Panc1 (cell line): ENCODE data around the gene RXYLT1. TPM values are rescaled to one million over a fixed set of nuclear protein-coding genes. Genes with fewer than 3 reads are reported as not detected.

Experiments
- ATAC-seq: fragments of 200-7000 bp; cut with Tn5 transposase; 2 replicates; pipeline ENCODE4 v1.9.1; 2020; ENCODE audit warnings: mild to moderate bottlenecking, moderate library complexity
- BruUV-seq: library from RNA; stranded (reverse); fragments of 400-500 nt; replicated peaks from 2 replicates; lab custom pipeline; 2021; lab: Mats Ljungman, UMichigan
- CTCF ChIA-PET: fragments of 300-600 bp; sonication (Branson Sonifier 250); formaldehyde crosslinking; loops from one replicate; lab custom pipeline; 2022; ENCODE audit warnings: antibody characterized with exemption; lab: Charles Lee
- POLR2A ChIA-PET: fragments of 300-600 bp; sonication (Branson Sonifier 250); formaldehyde crosslinking; loops from one replicate; lab custom pipeline; 2022; ENCODE audit warnings: antibody characterized with exemption; lab: Charles Lee
- DNase-seq: peaks from one replicate; pipeline ENCODE4 v3.0.0-alpha.2; 2010; ENCODE audit warnings: low read depth, low spot score
- H3K27ac ChIP-seq: 2 replicates; pipeline ENCODE4 v1.5.1; 2011; ENCODE audit warnings: mild to moderate bottlenecking, low read length, inconsistent platforms
- H3K27me3 ChIP-seq: fragments of 200-500 bp; sonication (Bioruptor generic); 2 replicates; pipeline ENCODE4 v1.6.0; 2014; ENCODE audit warnings: low read length, inconsistent platforms; ENCODE audit not compliant: control insufficient read depth, insufficient read depth
- H3K36me3 ChIP-seq: fragments of 200-500 bp; sonication (Bioruptor generic); 2 replicates; pipeline ENCODE4 v1.5.1; 2014; ENCODE audit warnings: inconsistent platforms, mild to moderate bottlenecking, low read length, moderate library complexity; ENCODE audit not compliant: control insufficient read depth, insufficient read depth
- H3K4me1 ChIP-seq: 2 replicates; pipeline ENCODE4 v1.5.1; 2011; ENCODE audit warnings: inconsistent platforms, mild to moderate bottlenecking, low read length, moderate library complexity; ENCODE audit not compliant: control insufficient read depth, insufficient read depth
- H3K4me3 ChIP-seq, 2 experiments: 2 replicates each; pipeline ENCODE4 v1.5.1; 2011 to 2012; ENCODE audit warnings: low read depth in 2 of 2, low read length in 2 of 2, mild to moderate bottlenecking in 2 of 2, inconsistent platforms in 1 of 2, moderate library complexity in 1 of 2
- H3K9me3 ChIP-seq: fragments of 200-500 bp; sonication (Bioruptor generic); 2 replicates; pipeline ENCODE4 v1.5.1; 2014; ENCODE audit warnings: low read depth, mild to moderate bottlenecking, inconsistent platforms, low read length, moderate library complexity; ENCODE audit not compliant: control insufficient read depth, insufficient read depth
- POLR2AphosphoS5 ChIP-seq: IDR thresholded peaks from 2 replicates; pipeline ENCODE4 v1.6.1; 2012; ENCODE audit warnings: mild to moderate bottlenecking, low read depth, low read length, moderate library complexity
- SIN3A ChIP-seq: IDR thresholded peaks from 2 replicates; pipeline ENCODE4 v1.6.1; 2012; ENCODE audit warnings: low read depth, mild to moderate bottlenecking, low read length, moderate library complexity, borderline replicate concordance; ENCODE audit not compliant: insufficient read depth
- TCF7L2 ChIP-seq: IDR thresholded peaks from 2 replicates; pipeline ENCODE4 v1.6.1; 2011; ENCODE audit warnings: mild to moderate bottlenecking, low read depth, low read length, inconsistent platforms
- in situ Hi-C: cut with HindIII; loops from 2 replicates; pipeline ENCODE4 v1.10.0; 2016; ENCODE audit warnings: low sequenced_read_pairs, low pct_unique_long_range_greater_than_20kb
- intact Hi-C: fragments of 100-400 bp; cut with micrococcal nuclease; formaldehyde crosslinking; loops from one replicate; pipeline ENCODE4 v1.10.0; 2022; ENCODE audit not compliant: unreplicated experiment
- total RNA-seq: library from RNA; stranded (reverse); gene quantifications from one replicate; pipeline ENCODE4 v1.2.1, GENCODE V29; 2021; ENCODE audit not compliant: unreplicated experiment
- TF ChIP-seq, protein P1 (sequence below), 2 experiments: IDR thresholded peaks; 2 replicates each; pipeline ENCODE4 v1.6.1; 2011 to 2012; ENCODE audit warnings: low read depth in 2 of 2, control low read depth in 1 of 2, low read length in 1 of 2, mild to moderate bottlenecking in 1 of 2, moderate library complexity in 1 of 2; ENCODE audit not compliant: insufficient read depth in 1 of 2
- TF ChIP-seq, protein P2 (sequence below): fragments of 450-650 bp; IDR thresholded peaks from 2 replicates; pipeline ENCODE4 v1.5.1; 2017; ENCODE audit warnings: mild to moderate bottlenecking

RXYLT1 gene
- total RNA-seq, 1 experiment from 2014 or later: 20.3 TPM

DNA sequence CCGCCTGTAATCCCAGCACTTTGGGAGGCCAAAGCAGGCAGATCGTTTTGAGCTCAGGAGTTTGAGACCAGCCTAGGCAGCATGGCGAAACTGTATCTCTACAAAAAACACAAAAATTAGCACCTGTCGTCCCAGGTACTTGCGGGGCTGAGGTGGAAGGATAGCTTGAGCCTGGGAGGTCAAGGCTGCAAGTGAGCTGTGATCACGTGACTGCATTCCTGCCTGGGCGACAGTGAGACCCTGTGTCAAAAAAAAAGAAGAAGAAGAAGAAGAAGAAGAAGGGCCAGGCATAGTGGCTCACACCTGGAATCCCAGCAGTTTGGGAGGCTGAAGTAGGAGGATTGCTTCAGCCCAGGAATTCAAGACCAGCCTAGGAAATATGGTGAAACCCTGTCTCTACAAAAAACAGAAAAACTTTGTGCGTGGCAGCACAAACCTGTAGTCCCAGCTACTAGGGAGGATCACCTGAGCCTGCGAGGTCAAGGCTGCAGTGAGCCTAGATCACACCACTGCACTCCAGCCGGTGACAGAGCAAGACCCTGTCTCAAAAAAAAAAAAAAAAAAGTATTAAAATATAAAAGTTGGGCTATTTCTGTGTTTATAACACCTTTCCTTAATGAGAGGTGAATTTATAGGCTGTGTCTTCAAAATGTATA is 15.5 kb downstream of the RXYLT1 start:
- CTCF ChIA-PET: no interaction called here
- Histone ChIP-seq H3K27me3 (no peaks in the 10 kb centered on the region), H3K4me1 (no peaks in the 10 kb centered on the region), H3K9me3 (no peaks in the 10 kb centered on the region), H3K36me3 (no peaks in the 10 kb centered on the region), H3K4me3 (no peak overlapping the region), H3K27ac (no peak overlapping the region)
- in situ Hi-C loops (no loop called here), intact Hi-C loops (no loop called here)
- BruUV-seq: no TSS peak
- no peak for TF ChIP-seq TCF7L2
- TF ChIP-seq, protein P1, sequence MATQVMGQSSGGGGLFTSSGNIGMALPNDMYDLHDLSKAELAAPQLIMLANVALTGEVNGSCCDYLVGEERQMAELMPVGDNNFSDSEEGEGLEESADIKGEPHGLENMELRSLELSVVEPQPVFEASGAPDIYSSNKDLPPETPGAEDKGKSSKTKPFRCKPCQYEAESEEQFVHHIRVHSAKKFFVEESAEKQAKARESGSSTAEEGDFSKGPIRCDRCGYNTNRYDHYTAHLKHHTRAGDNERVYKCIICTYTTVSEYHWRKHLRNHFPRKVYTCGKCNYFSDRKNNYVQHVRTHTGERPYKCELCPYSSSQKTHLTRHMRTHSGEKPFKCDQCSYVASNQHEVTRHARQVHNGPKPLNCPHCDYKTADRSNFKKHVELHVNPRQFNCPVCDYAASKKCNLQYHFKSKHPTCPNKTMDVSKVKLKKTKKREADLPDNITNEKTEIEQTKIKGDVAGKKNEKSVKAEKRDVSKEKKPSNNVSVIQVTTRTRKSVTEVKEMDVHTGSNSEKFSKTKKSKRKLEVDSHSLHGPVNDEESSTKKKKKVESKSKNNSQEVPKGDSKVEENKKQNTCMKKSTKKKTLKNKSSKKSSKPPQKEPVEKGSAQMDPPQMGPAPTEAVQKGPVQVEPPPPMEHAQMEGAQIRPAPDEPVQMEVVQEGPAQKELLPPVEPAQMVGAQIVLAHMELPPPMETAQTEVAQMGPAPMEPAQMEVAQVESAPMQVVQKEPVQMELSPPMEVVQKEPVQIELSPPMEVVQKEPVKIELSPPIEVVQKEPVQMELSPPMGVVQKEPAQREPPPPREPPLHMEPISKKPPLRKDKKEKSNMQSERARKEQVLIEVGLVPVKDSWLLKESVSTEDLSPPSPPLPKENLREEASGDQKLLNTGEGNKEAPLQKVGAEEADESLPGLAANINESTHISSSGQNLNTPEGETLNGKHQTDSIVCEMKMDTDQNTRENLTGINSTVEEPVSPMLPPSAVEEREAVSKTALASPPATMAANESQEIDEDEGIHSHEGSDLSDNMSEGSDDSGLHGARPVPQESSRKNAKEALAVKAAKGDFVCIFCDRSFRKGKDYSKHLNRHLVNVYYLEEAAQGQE (IDR thresholded peaks at IDR 0.05; ENCODE audit: insufficient read depth in 1 of 2, low read depth in 2 of 2, low read length in 1 of 2): no peak
- no peak for ATAC-seq
- POLR2A ChIA-PET: no interaction called here
- no peak for DNase-seq

DNA sequence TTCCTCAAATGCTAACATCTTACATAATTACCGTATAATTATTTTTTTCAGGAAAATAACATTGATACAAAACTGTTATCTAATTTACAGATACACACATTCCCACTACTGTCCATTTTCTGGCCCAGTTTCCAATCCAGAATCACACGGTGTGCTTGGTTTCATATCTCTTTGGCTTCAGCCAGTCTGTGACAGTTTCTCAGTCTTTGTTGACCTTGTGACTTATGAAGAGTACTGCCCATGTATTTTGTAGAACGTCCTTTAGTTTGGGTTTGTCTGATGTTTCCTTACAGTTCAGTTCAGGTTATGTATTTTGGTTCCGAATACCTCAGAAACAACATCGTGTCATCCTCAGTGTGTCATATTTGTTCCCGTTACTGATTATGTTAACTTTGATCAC is 16.2 kb downstream of the RXYLT1 start:
- intact Hi-C loops (no loop called here), in situ Hi-C loops (no loop called here)
- TF ChIP-seq TCF7L2 (no peak), POLR2AphosphoS5 (no peak)
- TF ChIP-seq, protein P2, sequence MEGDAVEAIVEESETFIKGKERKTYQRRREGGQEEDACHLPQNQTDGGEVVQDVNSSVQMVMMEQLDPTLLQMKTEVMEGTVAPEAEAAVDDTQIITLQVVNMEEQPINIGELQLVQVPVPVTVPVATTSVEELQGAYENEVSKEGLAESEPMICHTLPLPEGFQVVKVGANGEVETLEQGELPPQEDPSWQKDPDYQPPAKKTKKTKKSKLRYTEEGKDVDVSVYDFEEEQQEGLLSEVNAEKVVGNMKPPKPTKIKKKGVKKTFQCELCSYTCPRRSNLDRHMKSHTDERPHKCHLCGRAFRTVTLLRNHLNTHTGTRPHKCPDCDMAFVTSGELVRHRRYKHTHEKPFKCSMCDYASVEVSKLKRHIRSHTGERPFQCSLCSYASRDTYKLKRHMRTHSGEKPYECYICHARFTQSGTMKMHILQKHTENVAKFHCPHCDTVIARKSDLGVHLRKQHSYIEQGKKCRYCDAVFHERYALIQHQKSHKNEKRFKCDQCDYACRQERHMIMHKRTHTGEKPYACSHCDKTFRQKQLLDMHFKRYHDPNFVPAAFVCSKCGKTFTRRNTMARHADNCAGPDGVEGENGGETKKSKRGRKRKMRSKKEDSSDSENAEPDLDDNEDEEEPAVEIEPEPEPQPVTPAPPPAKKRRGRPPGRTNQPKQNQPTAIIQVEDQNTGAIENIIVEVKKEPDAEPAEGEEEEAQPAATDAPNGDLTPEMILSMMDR: no peak
- H3K9me3 ChIP-seq: no peaks in the 10 kb centered on the region
- H3K36me3 ChIP-seq: no peaks in the 10 kb centered on the region
- H3K4me1 ChIP-seq: no peaks in the 10 kb centered on the region
- BruUV-seq: no TSS peak
- no peak overlapping the region for H3K27ac ChIP-seq
- ATAC-seq (no peak), DNase-seq (no peak)
- H3K4me3 ChIP-seq: no peak overlapping the region
- H3K27me3 ChIP-seq: no peaks in the 10 kb centered on the region
- ChIA-PET CTCF (no interaction called here), POLR2A (no interaction called here)

DNA sequence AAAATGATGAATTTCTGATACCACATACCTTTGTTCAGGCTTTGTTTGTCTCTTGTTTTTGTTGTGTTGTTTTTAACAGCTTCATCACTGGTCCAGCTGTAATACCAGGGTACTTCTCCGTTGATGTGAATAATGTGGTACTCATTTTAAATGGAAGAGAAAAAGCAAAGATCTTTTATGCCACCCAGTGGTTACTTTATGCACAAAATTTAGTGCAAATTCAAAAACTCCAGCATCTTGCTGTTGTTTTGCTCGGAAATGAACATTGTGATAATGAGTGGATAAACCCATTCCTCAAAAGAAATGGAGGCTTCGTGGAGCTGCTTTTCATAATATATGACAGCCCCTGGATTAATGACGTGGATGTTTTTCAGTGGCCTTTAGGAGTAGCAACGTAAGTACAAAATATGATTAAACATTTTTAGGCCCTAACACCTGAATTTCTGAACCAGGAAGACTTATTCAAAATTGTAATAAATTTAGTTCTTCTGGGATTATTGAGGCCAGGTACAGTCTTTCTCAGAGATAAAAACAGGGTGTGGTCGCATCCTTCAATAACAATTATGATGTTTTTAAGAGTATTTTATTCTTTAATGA is 22.4 kb downstream of the RXYLT1 start:
- Histone ChIP-seq H3K4me3 (no peak overlapping the region), H3K27me3 (no peaks in the 10 kb centered on the region), H3K9me3 (no peaks in the 10 kb centered on the region), H3K36me3 (no peaks in the 10 kb centered on the region), H3K27ac (no peak overlapping the region), H3K4me1 (no peaks in the 10 kb centered on the region)
- DNase-seq (no peak), ATAC-seq (peak; percentile 72; the same call in 1 of the 2 replicates)
- BruUV-seq: no TSS peak
- CTCF ChIA-PET: interaction anchor here (0.6 kb wide), 1 partner anchor 41 kb away, joined by 3 read pairs; no protein-coding TSS in a partner anchor
- intact Hi-C loops (loop anchor here (5.0 kb wide), 3 partner anchors 130 to 700 kb away; no protein-coding TSS in a partner anchor), in situ Hi-C loops (no loop called here)
- POLR2A ChIA-PET: interaction anchor here (0.7 kb wide), 1 partner anchor 747 kb away, joined by 3 read pairs; no protein-coding TSS in a partner anchor
- TF ChIP-seq, protein P2: peak; percentile 71; the same call in 1 of the 2 replicates
- no peak for TF ChIP-seq SIN3A
- TF ChIP-seq POLR2AphosphoS5: no peak
